HepG2 (cell line): ENCODE measurements around the gene ELOVL5. TPM values are rescaled to one million over a fixed set of nuclear protein-coding genes. Genes with fewer than 3 reads are reported as not detected.
A peak's percentile ranks its signal among the peaks of the same experiment; 100 is the strongest.

Source experiments
- ATF2 ChIP-seq: sonication (generic); formaldehyde crosslinking; IDR thresholded peaks from 2 replicates; pipeline ENCODE4 v1.4.0; 2020; ENCODE audit warnings: missing genetic modification reagents
- HOMEZ ChIP-seq: IDR thresholded peaks from 2 replicates; pipeline ENCODE4 v1.6.1; 2016; ENCODE audit warnings: low read depth
- HOXD1 ChIP-seq: sonication (generic); formaldehyde crosslinking; IDR thresholded peaks from 2 replicates; pipeline ENCODE4 v1.5.0; 2020; ENCODE audit warnings: missing genetic modification reagents
- IRF9 ChIP-seq: sonication (generic); formaldehyde crosslinking; IDR thresholded peaks from 2 replicates; pipeline ENCODE4 v1.8.0; 2022; ENCODE audit warnings: missing genetic modification reagents, mild to moderate bottlenecking, borderline replicate concordance
- KLF9 ChIP-seq: IDR thresholded peaks from 2 replicates; pipeline ENCODE4 v1.6.1; 2016; ENCODE audit warnings: low read depth
- MLXIP ChIP-seq: sonication (generic); formaldehyde crosslinking; IDR thresholded peaks from 2 replicates; pipeline ENCODE4 v1.9.0; 2021; ENCODE audit warnings: missing genetic modification reagents, borderline replicate concordance
- POGZ ChIP-seq: sonication (generic); formaldehyde crosslinking; IDR thresholded peaks from 2 replicates; pipeline ENCODE4 v1.4.0; 2020; ENCODE audit warnings: mild to moderate bottlenecking, missing genetic modification reagents
- RORA ChIP-seq: sonication (generic); formaldehyde crosslinking; IDR thresholded peaks from 2 replicates; pipeline ENCODE4 v1.5.0; 2020; ENCODE audit warnings: mild to moderate bottlenecking, missing genetic modification reagents, moderate library complexity
- SOX6 ChIP-seq, 2 experiments: fragments of 450-650 bp in 1 of 2; sonication (generic) in 1 of 2; formaldehyde crosslinking in 1 of 2; IDR thresholded peaks; 2 replicates each; pipeline versions ENCODE4 v1.4.0 to v1.6.1; 2017 to 2020; ENCODE audit warnings: antibody characterized with exemption in 1 of 2, mild to moderate bottlenecking in 1 of 2, missing genetic modification reagents in 1 of 2
- SRSF9 ChIP-seq: fragments of 200-400 bp; formaldehyde crosslinking; IDR thresholded peaks from 2 replicates; pipeline ENCODE4 v1.6.1; 2018; ENCODE audit warnings: borderline replicate concordance, mild to moderate bottlenecking, low read depth, low read length; ENCODE audit not compliant: insufficient read depth, poor library complexity, severe bottlenecking
- TAF1 ChIP-seq: sonication (generic); formaldehyde crosslinking; IDR thresholded peaks from 2 replicates; pipeline ENCODE4 v1.4.0; 2020; ENCODE audit warnings: missing genetic modification reagents
- TCF7 ChIP-seq: sonication (generic); IDR thresholded peaks from 2 replicates; pipeline ENCODE4 v1.6.1; 2016; ENCODE audit warnings: antibody characterized with exemption, low read depth
- TEAD2 ChIP-seq: sonication (generic); formaldehyde crosslinking; IDR thresholded peaks from 2 replicates; pipeline ENCODE4 v1.9.0; 2021; ENCODE audit warnings: missing genetic modification reagents
- TOE1 ChIP-seq: sonication (generic); formaldehyde crosslinking; IDR thresholded peaks from 2 replicates; pipeline ENCODE4 v1.4.0; 2020; ENCODE audit warnings: mild to moderate bottlenecking, missing genetic modification reagents
- ZKSCAN1 ChIP-seq: fragments of 150-350 bp; IDR thresholded peaks from 2 replicates; pipeline ENCODE4 v1.6.1; 2014; ENCODE audit warnings: low read length
- ZMYM2 ChIP-seq: sonication (generic); formaldehyde crosslinking; IDR thresholded peaks from 2 replicates; pipeline ENCODE4 v1.8.0; 2022; ENCODE audit warnings: mild to moderate bottlenecking, missing genetic modification reagents
- ZNF251 ChIP-seq: sonication (generic); formaldehyde crosslinking; IDR thresholded peaks from 2 replicates; pipeline ENCODE4 v1.9.0; 2021; ENCODE audit warnings: mild to moderate bottlenecking, missing genetic modification reagents
- ZNF501 ChIP-seq: sonication (generic); formaldehyde crosslinking; IDR thresholded peaks from 2 replicates; pipeline ENCODE4 v1.5.1; 2020; ENCODE audit warnings: mild to moderate bottlenecking, moderate library complexity, missing genetic modification reagents
- ZNF530 ChIP-seq: sonication (generic); formaldehyde crosslinking; IDR thresholded peaks from 2 replicates; pipeline ENCODE4 v1.5.0; 2020; ENCODE audit warnings: low read depth, mild to moderate bottlenecking, missing genetic modification reagents
- ZNF672 ChIP-seq: sonication (generic); formaldehyde crosslinking; IDR thresholded peaks from 2 replicates; pipeline ENCODE4 v1.8.1; 2022; ENCODE audit warnings: missing genetic modification reagents
- ZSCAN9 ChIP-seq: IDR thresholded peaks from 2 replicates; pipeline ENCODE4 v1.6.1; 2016; ENCODE audit warnings: borderline replicate concordance
- polyA plus RNA-seq, 8 experiments: library from polyadenylated mRNA; depleted of rRNA in 3 of 8; stranded (reverse) in 7 of 8; unstranded in 1 of 8; fragments of >200 nt; fragmentation: Illumina TruSeq in 4 of 8; extraction: Trizol in 4 of 8; gene quantifications; 2 replicates each; pipeline versions ENCODE4 v1.2.1 to v1.2.3, GENCODE V29; 2011 to 2016; ENCODE audit warnings: low read depth in 4 of 8, missing spikeins in 1 of 8, mixed read lengths in 1 of 8; ENCODE audit not compliant: insufficient read depth in 1 of 8
- total RNA-seq, 5 experiments: library from RNA; depleted of rRNA; stranded (reverse); fragments of >200 nt; fragmentation: Illumina TruSeq; extraction: Trizol; gene quantifications; 2 replicates each; pipeline ENCODE4 v1.2.3, GENCODE V29; 2016; ENCODE audit warnings: low read depth in 1 of 5

The ELOVL5 gene
- total and polyA plus RNA-seq, 2 of the 13 experiments (the other 11 are each of a cell fraction or from before 2014, with no cell fraction given) = 50.1 to 72.4 TPM

- TF ChIP-seq MLXIP (no peak), ZNF530 (CRISPR knock-in tag) (no peak), HOMEZ (no peak), TCF7 (no peak), HOXD1 (CRISPR knock-in tag) (no peak), ATF2 (CRISPR knock-in tag) (no peak), SOX6 (IDR thresholded peaks at IDR 0.05) (no peak), SOX6 (CRISPR knock-in tag; IDR thresholded peaks at IDR 0.05) (no peak), ZKSCAN1 (0 out of 2 replicates have a peak, but pooled peaks have one; percentile 2), ZNF251 (CRISPR knock-in tag) (no peak), TAF1 (CRISPR knock-in tag) (no peak), RORA (CRISPR knock-in tag) (no peak), ZNF672 (CRISPR knock-in tag) (no peak), SRSF9 (no peak), POGZ (CRISPR knock-in tag) (peak; percentile 48; the same call in 1 of the 2 replicates), IRF9 (CRISPR knock-in tag) (no peak), ZSCAN9 (CRISPR knock-in tag) (no peak), TOE1 (CRISPR knock-in tag) (no peak), KLF9 (CRISPR knock-in tag) (no peak), ZMYM2 (CRISPR knock-in tag) (peak; percentile 21; the same call in 1 of the 2 replicates), ZNF501 (CRISPR knock-in tag) (0 out of 2 replicates have a peak, but pooled peaks have one; percentile 1), TEAD2 (no peak)
These were observed 501 bp upstream of the ELOVL5 start (continued) for GRCh38 chr6:53349209-53349693.
